Type B pancreatic cell (in vitro differentiated cells): ENCODE results near the gene MYO5A. TPM values are rescaled to one million over a fixed set of nuclear protein-coding genes. Genes with fewer than 3 reads are reported as not detected.
A peak's percentile ranks its signal among the peaks of the same experiment; 100 is the strongest.
"Not testable (repeated sequence)": the region's sequence is repeated elsewhere in the genome, so short reads cannot be mapped to it uniquely, and the experiment has no call there.

Experiments
- DNase-seq: peaks from one replicate; pipeline ENCODE4 v3.0.0; 2021; ENCODE audit warnings: mixed read lengths; ENCODE audit not compliant: unreplicated experiment; ENCODE audit errors: extremely low spot score
- H3K27ac Mint-ChIP-seq: 2 replicates; pipeline ENCODE4 v1.8.0; 2021; ENCODE audit warnings: mild to moderate bottlenecking, mixed read lengths
- H3K27me3 Mint-ChIP-seq: 2 replicates; pipeline ENCODE4 v1.8.0; 2021; ENCODE audit warnings: mixed read lengths
- H3K36me3 Mint-ChIP-seq: 2 replicates; pipeline ENCODE4 v1.8.0; 2021; ENCODE audit warnings: mixed read lengths
- H3K4me1 Mint-ChIP-seq: one replicate; pipeline ENCODE4 v1.8.0; 2021; ENCODE audit warnings: mixed read lengths; ENCODE audit not compliant: unreplicated experiment
- H3K4me3 Mint-ChIP-seq: 2 replicates; pipeline ENCODE4 v1.8.0; 2021; ENCODE audit warnings: mild to moderate bottlenecking, mixed read lengths
- H3K9me3 Mint-ChIP-seq: 2 replicates; pipeline ENCODE4 v1.8.0; 2021; ENCODE audit warnings: mixed read lengths
- total RNA-seq: library from RNA; stranded (reverse); gene quantifications from 2 replicates; pipeline ENCODE4 v1.2.1, GENCODE V29; 2021; ENCODE audit warnings: low replicate concordance
- TF ChIP-seq, protein P1 (sequence below): fragments of 200-600 bp; sonication (generic); conservative IDR thresholded peaks from 2 replicates; pipeline ENCODE4 v1.5.0; 2021; ENCODE audit warnings: antibody characterized with exemption, mild to moderate bottlenecking

The MYO5A gene
- total RNA-seq, 1 donor from 2014 or later = 20.9 TPM

DNA sequence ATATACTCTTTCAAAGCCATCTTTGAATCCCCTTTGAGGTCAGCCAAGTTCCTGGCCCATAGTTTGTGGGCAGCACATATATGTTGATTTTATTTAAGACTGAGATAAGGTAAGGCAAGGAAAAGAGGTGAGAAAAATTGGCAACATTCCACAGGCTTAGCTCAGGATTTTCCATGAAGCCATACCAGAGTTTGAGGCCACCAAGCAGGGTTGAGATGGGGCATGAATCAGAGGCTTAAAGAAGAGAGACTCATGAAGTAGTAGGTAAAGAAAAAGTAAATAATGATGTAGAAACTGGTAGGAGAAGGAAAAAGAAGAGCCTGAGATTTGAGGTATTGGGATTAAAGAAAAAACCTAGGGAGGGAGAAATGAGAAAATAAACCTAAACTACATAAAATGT, 89.2 kb downstream of the MYO5A start:
- Mint-ChIP-seq H3K27me3 (no peaks in the 10 kb centered on the region), H3K9me3 (no peaks in the 10 kb centered on the region), H3K4me1 (peaks cover 12% of the 10 kb centered on the region), H3K4me3 (no peak overlapping the region), H3K36me3 (no peaks in the 10 kb centered on the region), H3K27ac (no peak overlapping the region)
- no peak for DNase-seq
- TF ChIP-seq, protein P1, sequence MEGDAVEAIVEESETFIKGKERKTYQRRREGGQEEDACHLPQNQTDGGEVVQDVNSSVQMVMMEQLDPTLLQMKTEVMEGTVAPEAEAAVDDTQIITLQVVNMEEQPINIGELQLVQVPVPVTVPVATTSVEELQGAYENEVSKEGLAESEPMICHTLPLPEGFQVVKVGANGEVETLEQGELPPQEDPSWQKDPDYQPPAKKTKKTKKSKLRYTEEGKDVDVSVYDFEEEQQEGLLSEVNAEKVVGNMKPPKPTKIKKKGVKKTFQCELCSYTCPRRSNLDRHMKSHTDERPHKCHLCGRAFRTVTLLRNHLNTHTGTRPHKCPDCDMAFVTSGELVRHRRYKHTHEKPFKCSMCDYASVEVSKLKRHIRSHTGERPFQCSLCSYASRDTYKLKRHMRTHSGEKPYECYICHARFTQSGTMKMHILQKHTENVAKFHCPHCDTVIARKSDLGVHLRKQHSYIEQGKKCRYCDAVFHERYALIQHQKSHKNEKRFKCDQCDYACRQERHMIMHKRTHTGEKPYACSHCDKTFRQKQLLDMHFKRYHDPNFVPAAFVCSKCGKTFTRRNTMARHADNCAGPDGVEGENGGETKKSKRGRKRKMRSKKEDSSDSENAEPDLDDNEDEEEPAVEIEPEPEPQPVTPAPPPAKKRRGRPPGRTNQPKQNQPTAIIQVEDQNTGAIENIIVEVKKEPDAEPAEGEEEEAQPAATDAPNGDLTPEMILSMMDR = no peak

DNA sequence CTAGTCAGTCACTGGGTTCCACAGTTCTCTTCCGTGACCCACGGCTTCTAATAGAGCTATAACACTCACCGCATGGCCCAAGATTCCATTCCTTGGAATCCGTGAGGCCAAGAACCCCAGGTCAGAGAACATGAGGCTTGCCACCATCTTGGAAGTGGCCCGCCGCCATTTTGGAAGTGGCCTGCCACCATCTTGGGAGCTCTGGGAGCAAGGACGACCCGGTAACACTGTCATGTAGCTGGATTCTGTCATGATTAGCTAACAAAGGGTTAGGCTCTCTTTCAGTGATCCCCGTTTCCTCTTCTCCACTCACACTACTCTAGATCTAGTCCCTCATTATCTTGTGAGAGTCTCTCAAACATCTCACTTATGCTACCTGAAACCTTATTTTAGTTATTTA, 89.6 kb downstream of the MYO5A start:
- H3K36me3 Mint-ChIP-seq, H3K4me3 Mint-ChIP-seq, DNase-seq, H3K27ac Mint-ChIP-seq, H3K9me3 Mint-ChIP-seq, H3K27me3 Mint-ChIP-seq: not testable (repeated sequence)
- H3K4me1 Mint-ChIP-seq = peaks cover 12% of the 10 kb centered on the region

DNA sequence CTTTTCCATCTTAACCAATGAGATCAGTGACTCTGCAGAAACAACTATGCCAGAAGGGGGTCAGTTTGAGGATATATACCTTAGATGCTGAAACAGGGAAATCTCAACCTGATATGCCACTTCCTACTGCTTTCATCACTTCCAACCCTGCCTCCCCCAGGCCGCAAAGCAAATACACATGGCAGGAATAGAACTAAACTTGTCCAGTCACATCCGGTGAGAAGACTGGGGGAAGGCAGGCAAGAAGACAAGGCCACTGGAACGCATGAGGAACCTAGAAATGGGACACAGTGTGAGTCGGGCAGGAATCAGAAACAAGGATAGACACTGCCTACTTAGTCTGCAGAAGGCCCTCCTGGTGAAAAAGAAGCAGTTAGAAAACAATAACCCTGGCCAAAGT, 90.6 kb downstream of the MYO5A start:
- no peaks in the 10 kb centered on the region for H3K36me3 Mint-ChIP-seq
- DNase-seq = no peak
- no peaks in the 10 kb centered on the region for H3K27me3 Mint-ChIP-seq
- no peaks in the 10 kb centered on the region for H3K9me3 Mint-ChIP-seq
- H3K4me3 Mint-ChIP-seq = no peak overlapping the region
- TF ChIP-seq, protein P1 = no peak
- H3K27ac Mint-ChIP-seq = peak overlapping the region; percentile 30
- H3K4me1 Mint-ChIP-seq = peaks cover 12% of the 10 kb centered on the region

DNA sequence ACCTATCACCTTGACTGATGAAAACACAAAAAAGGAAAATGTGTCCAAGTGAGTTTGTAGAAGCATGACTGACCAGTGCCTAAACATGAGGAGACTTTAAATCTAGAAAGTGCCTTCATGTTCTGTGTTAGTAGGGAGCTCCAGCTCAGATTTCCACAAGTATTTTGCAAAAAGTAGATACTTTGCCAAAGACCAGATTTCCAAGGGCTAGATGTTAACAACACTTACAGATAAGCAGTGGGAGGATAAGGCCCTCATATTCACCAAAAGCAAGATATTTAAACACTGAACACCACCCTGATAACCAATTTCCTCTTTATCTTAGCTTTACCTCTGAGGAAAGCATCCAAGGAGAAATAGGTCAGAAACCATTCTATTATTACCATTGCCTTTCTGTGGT, 91.0 kb downstream of the MYO5A start:
- H3K27me3 Mint-ChIP-seq = no peaks in the 10 kb centered on the region
- no peak overlapping the region for H3K4me3 Mint-ChIP-seq
- TF ChIP-seq, protein P1 = no peak
- no peaks in the 10 kb centered on the region for H3K36me3 Mint-ChIP-seq
- H3K27ac Mint-ChIP-seq = peak overlapping the region; percentile 30
- no peaks in the 10 kb centered on the region for H3K9me3 Mint-ChIP-seq
- H3K4me1 Mint-ChIP-seq = peaks cover 12% of the 10 kb centered on the region
- no peak for DNase-seq

DNA sequence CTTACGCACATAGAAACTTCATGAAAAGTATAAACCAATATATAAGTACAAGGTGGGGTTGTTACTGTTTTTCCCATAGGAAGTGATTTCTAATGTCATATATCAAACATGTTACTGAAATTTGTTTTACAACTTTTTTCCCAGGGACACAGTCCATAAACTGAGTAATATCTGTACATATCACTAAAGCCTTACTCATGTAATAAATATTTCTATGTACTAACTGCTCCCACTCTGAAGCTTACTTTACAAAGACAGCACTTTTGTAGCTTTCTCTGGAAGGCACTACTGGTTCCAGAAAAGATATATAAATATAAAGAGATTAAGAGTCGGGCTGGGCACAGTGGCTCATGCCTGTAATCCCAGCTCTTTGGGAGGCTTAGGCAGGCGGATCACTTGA, 91.7 kb downstream of the MYO5A start:
- H3K27me3 Mint-ChIP-seq = no peaks in the 10 kb centered on the region
- H3K4me3 Mint-ChIP-seq = no peak overlapping the region
- peaks cover 12% of the 10 kb centered on the region for H3K4me1 Mint-ChIP-seq
- H3K27ac Mint-ChIP-seq = no peak overlapping the region
- DNase-seq = no peak
- H3K36me3 Mint-ChIP-seq = no peaks in the 10 kb centered on the region
- TF ChIP-seq, protein P1 = no peak
- no peaks in the 10 kb centered on the region for H3K9me3 Mint-ChIP-seq

DNA sequence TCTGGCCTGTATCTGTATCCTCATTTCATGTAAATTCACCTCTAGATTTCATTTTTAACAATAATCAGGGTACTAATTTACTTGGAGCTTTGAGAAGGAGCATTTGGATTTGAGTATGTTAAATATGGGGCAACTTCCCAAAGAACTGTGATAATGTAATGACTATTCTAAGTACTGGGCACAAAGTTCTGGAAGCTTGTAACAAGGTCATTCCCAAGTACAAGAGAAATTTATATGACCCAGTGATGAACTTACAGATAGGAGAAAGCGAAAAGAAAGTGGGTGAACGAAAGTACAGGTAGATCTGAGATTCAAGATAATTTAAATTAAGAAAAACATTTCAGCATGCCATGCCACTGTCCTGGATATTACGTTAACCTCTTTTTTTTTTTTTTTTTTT, 93.8 kb downstream of the MYO5A start:
- Mint-ChIP-seq H3K27ac (no peak overlapping the region), H3K27me3 (no peaks in the 10 kb centered on the region), H3K9me3 (no peaks in the 10 kb centered on the region), H3K4me3 (no peak overlapping the region), H3K4me1 (peaks cover 8% of the 10 kb centered on the region), H3K36me3 (no peaks in the 10 kb centered on the region)
- TF ChIP-seq, protein P1 = no peak
- no peak for DNase-seq
